Fibroblast of the conjunctiva (primary cell): ENCODE measurements around the gene CPLANE2.
"Not testable (repeated sequence)": the region's sequence is repeated elsewhere in the genome, so short reads cannot be mapped to it uniquely, and the experiment has no call there.

ENCODE experiments used
- DNase-seq: peaks from one replicate; pipeline ENCODE4 v3.0.0-alpha.2; 2010; ENCODE audit warnings: low read depth

CPLANE2 gene

GRCh38 chr1:16229976-16230740, 6.8 kb downstream of the CPLANE2 start:
- no peak for DNase-seq

- no peak for DNase-seq
Measured at GRCh38 chr1:16226490-16227179, 10.3 kb downstream of the CPLANE2 start.

- DNase-seq, result no peak
Measured at GRCh38 chr1:16226129-16226489, 10.9 kb downstream of the CPLANE2 start.

GRCh38 chr1:16224472-16224871, 12.5 kb downstream of the CPLANE2 start:
- no peak for DNase-seq

- DNase-seq, result not testable (repeated sequence)
Measured at GRCh38 chr1:16222716-16223115, 14.3 kb downstream of the CPLANE2 start.

GRCh38 chr1:16221499-16221898, 15.5 kb downstream of the CPLANE2 start:
- DNase-seq, result no peak

- no peak for DNase-seq
Measured at GRCh38 chr1:16219968-16220500, 16.9 kb downstream of the CPLANE2 start.

- no peak for DNase-seq
Measured at GRCh38 chr1:16218674-16219071, 18.3 kb downstream of the CPLANE2 start.

GRCh38 chr1:16218014-16218673, 18.8 kb downstream of the CPLANE2 start:
- DNase-seq, result no peak

GRCh38 chr1:16217061-16217785, 19.8 kb downstream of the CPLANE2 start:
- DNase-seq, result peak; percentile 97

GRCh38 chr1:16215882-16216753, 20.9 kb downstream of the CPLANE2 start:
- peak; percentile 76 for DNase-seq

- DNase-seq, result not testable (repeated sequence)
Measured at GRCh38 chr1:16215240-16215639, 21.7 kb downstream of the CPLANE2 start.

- DNase-seq, result not testable (repeated sequence)
Measured at GRCh38 chr1:16213544-16213943, 23.4 kb downstream of the CPLANE2 start.

- no peak for DNase-seq
Measured at GRCh38 chr1:16213013-16213412, 24.0 kb downstream of the CPLANE2 start.

GRCh38 chr1:16212251-16212961, 24.6 kb downstream of the CPLANE2 start, which contains the start of gene ARHGEF19:
Gene ARHGEF19, minus strand, starts transcription at chr1:16212652. Its CDS starts 3,598 bp downstream, at chr1:16209054.
- no peak for DNase-seq

GRCh38 chr1:16211824-16212223, 25.2 kb downstream of the CPLANE2 start:
- no peak for DNase-seq

- no peak for DNase-seq
Measured at GRCh38 chr1:16210581-16210980, 26.4 kb downstream of the CPLANE2 start.

GRCh38 chr1:16209847-16210407, 27.1 kb downstream of the CPLANE2 start:
- DNase-seq, result no peak

- no peak for DNase-seq
Measured at GRCh38 chr1:16209132-16209846, 27.7 kb downstream of the CPLANE2 start.
